ENCODE measurements around the gene CDKN2AIPNL. TPM values are rescaled to one million over a fixed set of nuclear protein-coding genes. Genes with fewer than 3 reads are reported as not detected.

The CDKN2AIPNL gene
- total and polyA plus RNA-seq, 2 of the 13 experiments (the other 11 are each of a cell fraction or from before 2014, with no cell fraction given) = 17.4 to 46.5 TPM

DNA sequence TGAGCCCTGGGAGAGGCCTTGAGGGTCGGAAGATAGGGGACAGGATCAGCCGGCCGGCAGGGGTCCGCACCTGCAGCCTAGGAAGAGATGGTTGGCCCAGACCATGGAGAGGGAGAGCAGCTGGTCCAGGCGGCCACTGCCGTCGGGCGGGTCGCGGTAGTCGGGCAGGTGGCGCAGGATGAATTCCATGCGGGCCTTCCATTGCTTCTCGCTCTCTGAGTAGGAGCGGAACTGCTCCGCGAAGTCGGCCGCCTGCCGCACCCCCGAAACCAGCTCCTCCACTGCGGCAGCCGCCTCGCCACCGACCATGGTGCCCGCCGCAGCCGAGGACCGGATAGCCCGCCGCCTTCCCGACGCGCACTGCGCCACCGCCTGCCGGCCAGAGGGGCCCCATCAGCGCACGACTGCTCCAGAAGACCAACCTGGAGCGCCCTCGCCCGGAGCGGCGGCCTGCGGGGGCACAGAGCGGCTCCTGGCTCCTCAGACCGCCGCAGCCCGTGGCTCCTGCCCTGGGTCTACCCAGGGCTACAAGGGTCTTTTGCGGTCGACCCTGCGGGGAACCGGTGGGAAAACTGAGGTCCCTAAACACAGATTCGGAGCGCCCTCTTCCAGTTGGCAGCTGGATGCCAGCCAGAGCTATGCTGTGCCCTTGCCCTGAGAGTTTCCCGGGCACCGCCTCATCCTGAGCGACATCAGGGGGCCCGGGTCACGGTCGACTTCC is at the start of gene CDKN2AIPNL (continued):
- TF ChIP-seq, protein P1, sequence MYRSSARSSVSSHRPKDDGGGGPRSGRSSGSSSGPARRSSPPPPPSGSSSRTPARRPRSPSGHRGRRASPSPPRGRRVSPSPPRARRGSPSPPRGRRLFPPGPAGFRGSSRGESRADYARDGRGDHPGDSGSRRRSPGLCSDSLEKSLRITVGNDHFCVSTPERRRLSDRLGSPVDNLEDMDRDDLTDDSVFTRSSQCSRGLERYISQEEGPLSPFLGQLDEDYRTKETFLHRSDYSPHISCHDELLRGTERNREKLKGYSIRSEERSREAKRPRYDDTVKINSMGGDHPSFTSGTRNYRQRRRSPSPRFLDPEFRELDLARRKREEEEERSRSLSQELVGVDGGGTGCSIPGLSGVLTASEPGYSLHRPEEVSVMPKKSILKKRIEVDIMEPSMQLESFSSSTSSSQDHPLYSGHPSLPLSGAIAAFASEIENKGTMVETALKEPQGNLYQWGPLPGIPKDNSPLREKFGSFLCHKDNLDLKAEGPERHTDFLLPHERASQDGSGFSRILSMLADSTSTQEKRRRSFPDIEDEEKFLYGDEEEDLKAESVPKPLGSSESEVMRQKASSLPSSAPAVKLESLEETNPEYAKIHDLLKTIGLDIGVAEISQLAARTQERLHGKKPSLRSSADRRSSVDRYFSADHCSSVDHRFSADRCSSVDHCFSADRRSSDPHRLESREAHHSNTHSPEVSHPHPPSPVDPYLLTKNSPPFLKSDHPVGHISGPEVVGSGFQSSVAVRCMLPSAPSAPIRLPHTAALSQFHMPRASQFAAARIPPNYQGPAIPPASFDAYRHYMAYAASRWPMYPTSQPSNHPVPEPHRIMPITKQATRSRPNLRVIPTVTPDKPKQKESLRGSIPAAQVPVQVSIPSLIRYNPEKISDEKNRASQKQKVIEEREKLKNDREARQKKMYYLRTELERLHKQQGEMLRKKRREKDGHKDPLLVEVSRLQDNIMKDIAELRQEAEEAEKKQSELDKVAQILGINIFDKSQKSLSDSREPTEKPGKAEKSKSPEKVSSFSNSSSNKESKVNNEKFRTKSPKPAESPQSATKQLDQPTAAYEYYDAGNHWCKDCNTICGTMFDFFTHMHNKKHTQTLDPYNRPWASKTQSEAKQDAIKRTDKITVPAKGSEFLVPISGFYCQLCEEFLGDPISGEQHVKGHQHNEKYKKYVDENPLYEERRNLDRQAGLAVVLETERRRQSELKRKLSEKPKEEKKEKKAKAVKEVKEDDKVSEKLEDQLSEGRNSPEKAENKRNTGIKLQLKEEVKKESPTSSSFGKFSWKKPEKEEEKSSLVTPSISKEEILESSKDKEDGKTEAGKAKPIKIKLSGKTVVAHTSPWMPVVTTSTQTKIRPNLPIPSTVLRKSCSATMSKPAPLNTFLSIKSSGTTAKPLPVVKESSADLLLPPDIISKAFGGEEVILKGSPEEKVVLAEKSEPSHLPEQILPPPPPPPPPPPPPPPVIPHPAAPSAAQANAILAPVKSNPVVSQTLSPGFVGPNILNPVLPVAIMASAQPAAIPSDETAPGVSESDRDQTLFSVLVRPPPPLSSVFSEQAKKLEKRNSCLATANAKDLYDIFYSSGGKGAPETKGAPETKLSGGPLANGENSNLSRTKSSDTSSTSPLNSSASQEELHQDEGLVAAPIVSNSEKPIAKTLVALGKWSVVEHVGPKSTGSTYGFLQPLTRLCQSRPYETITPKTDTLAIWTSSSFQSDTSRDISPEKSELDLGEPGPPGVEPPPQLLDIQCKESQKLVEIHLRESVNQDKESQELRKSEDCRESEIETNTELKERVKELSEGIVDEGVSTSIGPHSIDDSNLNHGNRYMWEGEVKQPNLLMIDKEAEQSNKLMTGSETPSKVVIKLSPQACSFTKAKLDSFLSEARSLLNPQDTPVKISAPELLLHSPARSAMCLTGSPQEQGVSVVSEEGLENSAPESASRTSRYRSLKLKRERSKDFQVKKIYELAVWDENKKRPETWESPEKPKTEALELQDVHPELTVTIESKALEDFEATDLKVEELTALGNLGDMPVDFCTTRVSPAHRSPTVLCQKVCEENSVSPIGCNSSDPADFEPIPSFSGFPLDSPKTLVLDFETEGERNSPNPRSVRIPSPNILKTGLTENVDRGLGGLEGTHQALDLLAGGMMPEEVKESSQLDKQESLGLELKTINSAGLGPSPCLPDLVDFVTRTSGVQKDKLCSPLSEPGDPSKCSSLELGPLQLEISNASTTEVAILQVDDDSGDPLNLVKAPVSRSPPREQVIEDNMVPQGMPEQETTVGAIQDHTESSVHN (CRISPR knock-in tag; IDR thresholded peaks at IDR 0.05) = peak; percentile 65; the same call in 1 of the 2 replicates
- TF ChIP-seq ZNF431 (CRISPR knock-in tag; IDR thresholded peaks at IDR 0.05; ENCODE audit: borderline replicate concordance, low read depth) (peak; percentile 82; the same call in 1 of the 2 replicates), GATAD2A (CRISPR knock-in tag; IDR thresholded peaks at IDR 0.05) (peak; percentile 74), NFYB (CRISPR knock-in tag; IDR thresholded peaks at IDR 0.05) (no peak), ELF1 (CRISPR knock-in tag; IDR thresholded peaks at IDR 0.05) (peak; percentile 69), NCOA1 (CRISPR knock-in tag; IDR thresholded peaks at IDR 0.05) (no peak; the same call in 1 of the 2 replicates), ZNF317 (CRISPR knock-in tag; IDR thresholded peaks at IDR 0.05) (peak; percentile 54; the same call in 1 of the 2 replicates), CCAR2 (optimal IDR thresholded peaks at IDR 0.05; ENCODE audit: low read depth, low read length) (no peak), NCOR1 (IDR thresholded peaks at IDR 0.05; ENCODE audit: borderline replicate concordance, low read length) (no peak; the same call in 1 of the 2 replicates), NCOA5 (CRISPR knock-in tag; IDR thresholded peaks at IDR 0.05) (no peak), MYC (CRISPR knock-in tag; IDR thresholded peaks at IDR 0.05; ENCODE audit: borderline replicate concordance) (peak; percentile 91), NPAS2 (CRISPR knock-in tag; IDR thresholded peaks at IDR 0.05; ENCODE audit: borderline replicate concordance) (no peak), SMAD9 (CRISPR knock-in tag; IDR thresholded peaks at IDR 0.05) (0 out of 2 replicates have a peak, but pooled peaks have one; percentile 15), PCBP1 (IDR thresholded peaks at IDR 0.05; ENCODE audit: borderline replicate concordance, low read depth, low read length) (no peak), NFATC3 (CRISPR knock-in tag; IDR thresholded peaks at IDR 0.05) (no peak), ASH2L (IDR thresholded peaks at IDR 0.05; ENCODE audit: insufficient read length, low read depth, low read length) (peak; percentile 72)
- TF ChIP-seq, protein P2, sequence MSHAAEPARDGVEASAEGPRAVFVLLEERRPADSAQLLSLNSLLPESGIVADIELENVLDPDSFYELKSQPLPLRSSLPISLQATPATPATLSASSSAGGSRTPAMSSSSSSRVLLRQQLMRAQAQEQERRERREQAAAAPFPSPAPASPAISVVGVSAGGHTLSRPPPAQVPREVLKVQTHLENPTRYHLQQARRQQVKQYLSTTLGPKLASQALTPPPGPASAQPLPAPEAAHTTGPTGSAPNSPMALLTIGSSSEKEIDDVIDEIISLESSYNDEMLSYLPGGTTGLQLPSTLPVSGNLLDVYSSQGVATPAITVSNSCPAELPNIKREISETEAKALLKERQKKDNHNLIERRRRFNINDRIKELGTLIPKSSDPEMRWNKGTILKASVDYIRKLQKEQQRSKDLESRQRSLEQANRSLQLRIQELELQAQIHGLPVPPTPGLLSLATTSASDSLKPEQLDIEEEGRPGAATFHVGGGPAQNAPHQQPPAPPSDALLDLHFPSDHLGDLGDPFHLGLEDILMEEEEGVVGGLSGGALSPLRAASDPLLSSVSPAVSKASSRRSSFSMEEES (CRISPR knock-in tag; IDR thresholded peaks at IDR 0.05) = peak; percentile 83
- TF ChIP-seq, protein P3, sequence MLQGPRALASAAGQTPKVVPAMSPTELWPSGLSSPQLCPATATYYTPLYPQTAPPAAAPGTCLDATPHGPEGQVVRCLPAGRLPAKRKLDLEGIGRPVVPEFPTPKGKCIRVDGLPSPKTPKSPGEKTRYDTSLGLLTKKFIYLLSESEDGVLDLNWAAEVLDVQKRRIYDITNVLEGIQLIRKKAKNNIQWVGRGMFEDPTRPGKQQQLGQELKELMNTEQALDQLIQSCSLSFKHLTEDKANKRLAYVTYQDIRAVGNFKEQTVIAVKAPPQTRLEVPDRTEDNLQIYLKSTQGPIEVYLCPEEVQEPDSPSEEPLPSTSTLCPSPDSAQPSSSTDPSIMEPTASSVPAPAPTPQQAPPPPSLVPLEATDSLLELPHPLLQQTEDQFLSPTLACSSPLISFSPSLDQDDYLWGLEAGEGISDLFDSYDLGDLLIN (CRISPR knock-in tag; IDR thresholded peaks at IDR 0.05; ENCODE audit: borderline replicate concordance) = no peak
- TF ChIP-seq, protein P4, sequence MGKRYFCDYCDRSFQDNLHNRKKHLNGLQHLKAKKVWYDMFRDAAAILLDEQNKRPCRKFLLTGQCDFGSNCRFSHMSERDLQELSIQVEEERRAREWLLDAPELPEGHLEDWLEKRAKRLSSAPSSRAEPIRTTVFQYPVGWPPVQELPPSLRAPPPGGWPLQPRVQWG (CRISPR knock-in tag; IDR thresholded peaks at IDR 0.05; ENCODE audit: borderline replicate concordance, low read depth) = no peak

Measured in HepG2 (cell line).